HG03565 (cell line): Measurements from ENCODE around the gene ATP5ME.
"Not testable (repeated sequence)": the region's sequence is repeated elsewhere in the genome, so short reads cannot be mapped to it uniquely, and the experiment has no call there.

Source experiments
- ATAC-seq: cut with Tn5 transposase; IDR thresholded peaks from one replicate; pipeline ENCODE4 v1.9.1; 2021; ENCODE audit warnings: mild to moderate bottlenecking, moderate library complexity; ENCODE audit not compliant: unreplicated experiment

The ATP5ME gene

DNA sequence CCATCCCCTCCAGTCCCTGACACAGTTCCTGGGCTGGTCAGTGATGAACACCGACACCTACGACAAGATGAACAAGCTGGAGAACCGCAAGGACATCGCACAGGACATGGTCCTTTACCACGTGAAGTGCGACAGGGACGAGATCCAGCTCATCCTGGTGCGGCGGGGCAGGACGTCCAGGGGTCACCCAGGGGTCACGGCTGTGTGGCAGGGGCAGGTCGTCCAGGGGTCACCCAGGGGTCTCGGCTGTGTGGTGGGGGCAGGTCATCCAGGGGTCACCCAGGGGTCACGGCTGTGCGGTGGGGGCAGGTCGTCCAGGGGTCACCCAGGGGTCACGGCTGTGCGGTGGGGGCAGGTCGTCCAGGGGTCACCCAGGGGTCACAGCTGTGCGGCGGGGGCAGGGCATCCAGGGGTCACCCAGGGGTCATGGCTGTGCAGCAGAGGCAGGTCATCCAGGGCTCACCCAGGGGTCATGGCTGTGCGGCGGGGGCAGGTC, 16.7 kb downstream of the ATP5ME start:
- no peak for ATAC-seq

DNA sequence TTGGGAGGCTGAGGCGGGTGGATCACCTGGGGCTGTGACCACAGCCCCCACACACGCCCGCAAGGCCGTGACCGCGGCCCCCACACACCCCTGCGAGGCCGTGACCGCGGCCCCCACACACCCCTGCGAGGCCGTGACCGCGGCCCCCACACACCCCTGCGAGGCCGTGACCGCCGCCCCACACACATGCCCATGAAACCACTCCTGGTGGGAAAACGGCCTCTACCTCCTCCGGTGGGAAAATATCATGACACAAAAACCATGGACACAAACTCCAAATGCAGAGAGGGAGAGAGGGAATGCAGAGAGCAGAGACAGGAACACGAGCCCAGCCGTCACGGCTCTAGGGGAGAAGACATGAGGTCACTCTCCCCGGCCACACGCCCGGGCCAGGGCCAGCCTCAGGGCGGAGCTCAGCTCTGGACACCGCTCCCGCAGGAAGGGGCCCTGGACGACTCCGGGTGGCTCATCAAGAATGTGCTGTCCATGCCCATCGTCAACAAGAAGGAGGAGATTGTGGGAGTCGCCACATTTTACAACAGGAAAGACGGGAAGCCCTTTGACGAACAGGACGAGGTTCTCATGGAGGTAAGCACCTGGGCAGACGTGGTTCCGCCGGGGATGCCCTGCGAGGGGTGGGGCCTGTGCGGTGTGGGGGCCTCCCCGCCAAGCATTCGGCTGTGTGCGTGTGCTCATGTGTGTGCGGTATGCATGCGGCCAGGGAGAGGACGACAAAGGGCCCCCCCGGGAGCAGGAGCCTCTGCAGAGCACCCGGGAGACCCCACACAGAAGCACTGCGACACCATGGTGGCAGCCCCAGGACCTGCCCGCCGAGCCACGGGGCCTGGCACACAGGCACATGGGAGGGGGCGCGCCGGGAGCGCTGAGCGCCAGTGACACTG, 17.4 kb downstream of the ATP5ME start:
- ATAC-seq: no peak

DNA sequence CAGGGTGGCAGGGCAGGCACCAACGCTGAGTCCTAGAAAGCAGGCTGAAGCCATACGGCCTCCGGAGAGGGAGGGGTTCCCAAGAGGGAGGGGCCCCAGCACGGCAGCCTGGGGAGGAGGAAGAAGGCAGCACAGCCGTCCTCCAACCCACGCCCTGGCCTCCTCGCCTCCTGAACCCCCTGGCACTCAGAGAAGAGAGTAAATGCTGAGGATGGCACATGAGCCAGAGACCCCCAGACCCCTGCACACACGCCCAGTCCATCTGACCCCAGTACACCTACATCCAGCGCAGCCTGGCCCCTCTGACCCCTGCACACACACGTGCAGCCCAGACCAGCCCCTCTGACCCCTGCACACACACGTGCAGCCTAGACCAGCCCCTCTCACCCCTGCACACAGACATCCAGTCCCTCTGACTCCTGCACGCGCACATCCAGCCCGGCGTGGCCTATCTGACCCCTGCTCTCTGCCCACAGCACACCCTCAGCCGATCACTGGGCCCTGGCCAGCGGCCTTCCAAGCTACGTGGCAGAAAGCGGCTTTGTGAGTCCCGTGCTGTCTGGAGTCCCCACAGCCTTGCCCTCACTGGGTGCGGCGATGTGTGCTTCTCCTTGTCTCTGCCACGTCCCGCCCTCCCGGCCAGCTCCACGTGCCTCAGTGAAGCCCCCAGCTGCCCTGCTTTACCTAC, 18.5 kb downstream of the ATP5ME start:
- no peak for ATAC-seq

DNA sequence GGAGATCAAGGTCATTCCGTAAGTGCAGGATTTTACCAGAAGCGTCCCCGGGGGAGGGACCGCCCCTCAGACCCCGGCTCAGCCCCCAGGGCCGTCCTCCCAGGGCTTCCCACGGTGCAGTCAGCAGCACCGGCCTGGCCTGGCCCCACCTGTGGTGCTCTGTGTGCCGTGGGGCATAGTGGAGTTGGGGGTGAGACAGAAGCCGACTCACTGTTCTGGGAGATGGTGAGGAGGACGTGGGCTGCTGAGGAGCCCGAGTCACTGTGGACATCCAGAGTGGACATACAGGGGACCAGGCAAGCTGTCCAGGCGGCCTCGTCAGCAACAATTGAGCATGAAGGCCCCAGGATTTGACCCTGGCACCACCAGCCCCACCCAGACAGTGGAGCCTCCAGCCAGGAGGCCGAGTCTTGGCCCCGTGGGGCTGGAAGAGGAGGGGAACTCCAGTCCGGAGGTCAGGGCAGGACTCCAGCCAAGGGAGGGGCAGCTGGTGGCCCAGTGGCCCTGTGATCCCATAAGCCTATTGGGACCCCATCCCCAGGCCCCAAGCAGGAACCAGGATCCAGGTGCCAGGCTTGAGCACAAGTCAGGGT, 19.1 kb downstream of the ATP5ME start:
- no peak for ATAC-seq

DNA sequence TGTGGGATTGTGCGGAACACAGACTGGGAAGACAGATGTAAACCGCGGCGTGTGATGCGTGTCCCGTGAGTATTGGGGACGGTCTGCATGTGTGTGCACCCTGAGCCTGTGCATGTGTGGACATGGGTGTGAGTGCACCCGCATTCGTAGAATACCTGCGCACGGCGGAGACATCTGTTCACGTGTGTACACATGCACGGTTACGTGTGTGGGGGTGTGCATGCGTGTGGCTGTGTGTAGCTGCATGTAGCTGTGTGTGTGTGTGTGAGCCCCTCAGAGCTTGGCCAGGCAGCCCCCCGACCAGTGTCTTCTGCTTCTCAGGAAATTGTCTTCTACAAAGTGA, 19.6 kb downstream of the ATP5ME start:
- ATAC-seq: no peak

DNA sequence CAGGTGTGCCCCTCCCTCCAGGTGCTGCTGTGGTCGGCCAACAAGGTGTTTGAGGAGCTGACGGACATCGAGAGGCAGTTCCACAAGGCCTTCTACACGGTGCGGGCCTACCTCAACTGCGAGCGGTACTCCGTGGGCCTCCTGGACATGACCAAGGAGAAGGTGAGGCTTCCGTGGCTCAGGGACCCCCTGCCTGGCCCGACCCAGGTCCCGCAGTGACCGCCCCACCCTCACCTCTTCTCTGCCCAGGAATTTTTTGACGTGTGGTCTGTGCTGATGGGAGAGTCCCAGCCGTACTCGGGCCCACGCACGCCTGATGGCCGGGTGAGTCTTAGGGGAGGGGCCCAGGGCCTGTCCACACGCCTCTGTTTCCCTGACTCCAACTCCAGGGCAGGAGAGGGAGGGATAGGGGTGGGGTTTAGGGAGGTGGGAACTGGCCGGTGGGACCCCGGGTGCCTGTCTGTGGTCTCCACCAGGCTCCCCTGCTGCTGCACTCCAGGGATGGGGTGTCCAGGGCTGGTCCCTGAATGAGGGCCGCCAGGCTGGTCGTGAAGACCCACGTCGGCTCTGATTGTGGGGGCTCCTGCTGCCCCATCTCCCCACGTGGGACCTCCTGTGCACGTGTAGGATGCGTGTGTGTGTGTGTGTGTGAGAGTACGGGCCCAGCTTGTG, 20.1 kb downstream of the ATP5ME start:
- ATAC-seq: no peak

DNA sequence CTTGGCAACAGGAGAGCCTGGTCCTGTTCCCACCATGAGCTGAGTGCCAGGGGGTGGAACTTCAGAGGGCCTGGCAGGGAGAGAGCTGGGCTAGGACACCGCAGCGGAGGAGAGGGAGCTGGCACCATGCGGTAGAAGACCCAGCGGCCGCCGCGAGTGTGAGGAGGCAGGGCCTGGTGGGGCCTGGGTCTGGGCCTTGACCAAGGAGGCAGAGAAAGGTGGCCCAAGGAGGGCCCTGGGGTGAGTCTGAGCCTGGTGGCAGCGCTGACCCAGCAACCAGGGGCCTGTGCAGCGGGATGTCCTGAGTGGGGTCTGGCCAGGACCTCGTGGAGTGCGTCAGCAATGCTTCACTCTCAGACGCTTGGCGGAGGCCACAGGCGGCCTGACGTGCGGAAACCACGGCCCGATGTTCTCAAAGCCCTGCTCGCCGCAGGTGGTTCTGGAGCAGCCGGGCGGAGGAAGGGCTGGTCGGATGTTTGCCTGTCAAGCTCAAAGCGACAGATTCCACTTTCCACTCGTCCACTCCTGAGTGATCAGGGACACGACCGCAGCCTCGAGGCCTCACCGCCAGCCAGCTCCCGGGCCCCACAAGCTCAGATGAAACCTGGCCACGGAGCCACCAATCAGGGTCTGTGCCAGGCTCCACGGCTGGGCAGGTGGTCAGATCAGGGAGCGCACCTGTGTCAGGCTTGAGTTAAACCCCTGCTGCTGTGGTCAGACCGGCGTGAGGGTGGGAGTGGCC, 20.8 kb downstream of the ATP5ME start:
- ATAC-seq: no peak

DNA sequence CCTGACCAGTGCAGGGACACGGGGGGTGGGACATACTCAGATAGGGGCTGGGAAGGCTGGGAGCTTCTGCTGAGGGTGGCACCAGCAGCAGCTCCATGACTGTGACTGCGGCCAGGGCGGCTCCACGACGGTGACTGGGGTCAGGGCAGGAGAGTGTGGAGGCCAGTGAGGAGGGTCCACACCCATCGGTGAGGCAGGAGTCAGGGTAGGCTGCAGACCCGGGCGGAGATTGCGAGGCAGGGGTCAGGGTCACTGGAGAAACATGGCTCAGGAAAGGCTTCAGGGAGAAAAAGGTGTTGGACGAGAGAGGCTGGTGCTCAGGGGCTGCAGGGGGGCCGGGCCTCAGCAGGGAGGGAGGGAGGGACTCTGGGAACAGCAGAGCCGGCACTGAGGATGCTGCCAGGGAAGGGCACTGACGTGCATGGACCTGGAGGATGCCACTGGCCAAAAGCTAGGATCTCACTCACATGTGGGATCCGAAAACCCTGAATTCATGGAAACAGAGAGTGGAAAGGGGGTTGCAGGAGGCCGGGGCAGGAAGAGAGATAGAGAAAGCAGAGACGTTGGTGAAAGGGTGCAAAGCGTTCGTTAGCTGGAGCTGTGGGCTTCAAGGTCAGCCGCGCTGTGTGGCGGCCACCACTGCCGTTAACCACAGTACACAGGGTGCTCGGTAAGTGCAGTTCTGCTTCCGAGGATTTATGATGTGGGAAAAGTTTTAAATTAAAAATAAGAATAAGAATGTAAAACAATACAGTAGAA, 22.0 kb downstream of the ATP5ME start:
- no peak for ATAC-seq

DNA sequence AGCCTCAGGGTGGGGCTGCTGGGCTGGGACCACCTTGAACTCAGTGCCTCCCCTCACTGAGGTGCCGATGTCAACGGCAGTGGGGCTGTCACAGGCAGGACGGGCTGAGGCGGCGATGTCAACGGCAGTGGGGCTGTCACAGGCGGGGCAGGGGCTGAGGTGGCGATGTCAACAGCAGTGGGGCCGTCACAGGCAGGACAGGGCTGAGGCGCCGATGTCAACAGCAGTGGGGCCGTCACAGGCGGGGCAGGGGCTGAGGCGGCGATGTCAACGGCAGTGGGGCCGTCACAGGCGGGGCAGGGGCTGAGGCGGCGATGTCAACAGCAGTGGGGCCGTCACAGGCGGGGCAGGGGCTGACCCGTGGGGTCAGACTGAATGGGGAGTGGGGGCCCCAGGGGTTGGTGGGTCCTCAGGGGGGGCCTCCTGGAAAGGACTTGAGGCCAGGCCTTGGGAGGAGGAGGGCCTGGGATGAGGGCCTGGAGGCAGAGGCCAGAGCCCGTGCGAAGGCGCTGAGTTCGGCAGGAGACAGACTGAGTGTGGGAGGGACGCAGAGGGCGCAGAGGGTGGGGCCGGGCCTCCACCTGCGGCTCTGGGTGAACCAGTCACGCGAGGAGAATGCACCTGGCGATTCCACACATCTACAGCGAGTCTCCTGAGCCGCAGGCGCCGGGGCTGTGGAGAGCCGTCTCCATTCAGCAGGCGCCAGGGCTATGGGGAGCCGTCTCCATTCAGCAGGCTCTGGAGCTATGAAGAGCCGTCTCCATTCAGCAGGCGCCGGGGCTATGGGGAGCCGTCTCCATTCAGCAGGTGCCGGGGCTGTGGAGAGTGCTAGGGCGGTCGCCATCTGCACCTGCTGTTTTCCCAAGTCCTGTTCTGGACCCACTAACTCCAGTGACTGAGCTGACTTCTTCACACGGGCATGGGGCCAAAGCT, 22.9 kb downstream of the ATP5ME start:
- ATAC-seq: no peak

DNA sequence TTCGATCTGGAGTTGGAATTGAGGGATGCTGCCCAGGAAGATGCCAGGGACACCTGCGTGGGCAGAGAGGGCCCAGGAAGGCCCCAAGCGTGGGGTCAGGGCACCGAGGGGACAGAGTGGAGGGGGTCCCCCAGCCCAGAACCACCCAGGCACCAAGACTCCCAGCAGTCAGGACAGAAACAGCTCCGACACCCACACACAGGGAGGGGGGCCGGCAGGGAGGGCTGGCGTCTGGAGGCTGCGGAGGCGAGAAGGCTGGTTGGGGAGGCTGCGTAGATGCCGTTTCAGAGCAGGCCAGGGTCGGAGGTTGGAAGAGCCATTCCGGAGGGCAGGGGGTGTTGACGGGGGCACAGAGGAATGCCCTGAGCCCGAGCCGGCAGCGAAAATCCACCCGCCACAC, 23.6 kb downstream of the ATP5ME start:
- no peak for ATAC-seq

DNA sequence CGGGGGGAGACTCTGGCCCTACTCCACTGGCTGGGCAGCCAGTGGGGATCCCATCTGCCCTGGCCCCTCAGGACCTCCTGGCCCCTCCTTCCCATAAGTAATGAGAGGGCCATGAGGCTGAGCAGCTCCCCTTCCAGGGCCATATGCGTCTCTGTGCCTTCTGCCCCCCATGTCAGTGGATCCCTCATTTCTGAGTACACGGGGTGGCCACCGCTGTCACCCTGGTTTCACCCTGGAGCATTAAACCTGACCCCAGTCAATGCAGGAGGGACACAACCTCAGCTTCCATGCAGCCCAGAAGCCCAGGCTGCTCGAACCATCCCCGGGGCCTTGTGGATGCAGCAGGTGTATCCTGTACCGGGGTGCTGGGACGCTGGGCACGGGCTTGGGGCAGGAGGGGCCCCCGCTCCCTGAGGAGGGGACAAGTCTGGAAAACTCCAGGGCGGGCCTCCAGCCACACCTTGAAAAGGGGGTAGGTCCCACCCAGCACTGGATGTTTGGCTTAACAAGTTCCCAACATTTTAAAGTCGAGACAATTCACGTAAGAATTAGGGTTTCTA, 24.2 kb downstream of the ATP5ME start:
- no peak for ATAC-seq

DNA sequence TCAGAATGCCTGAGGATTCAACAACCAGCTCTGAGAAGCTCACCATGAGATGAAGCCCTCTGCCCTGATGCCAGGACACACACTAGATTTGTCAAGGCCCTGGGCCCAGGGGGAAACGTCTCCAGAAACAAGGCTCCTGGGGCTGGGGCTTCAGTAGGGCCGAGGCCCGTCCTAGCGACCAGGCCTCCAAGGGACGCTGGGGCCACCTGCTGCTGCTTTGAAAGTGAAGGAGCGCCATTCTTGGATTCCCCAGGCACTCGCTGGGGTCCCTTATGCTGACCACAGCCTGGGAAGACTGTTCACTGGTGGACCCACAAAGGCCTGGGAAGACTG, 24.8 kb downstream of the ATP5ME start:
- no peak for ATAC-seq

DNA sequence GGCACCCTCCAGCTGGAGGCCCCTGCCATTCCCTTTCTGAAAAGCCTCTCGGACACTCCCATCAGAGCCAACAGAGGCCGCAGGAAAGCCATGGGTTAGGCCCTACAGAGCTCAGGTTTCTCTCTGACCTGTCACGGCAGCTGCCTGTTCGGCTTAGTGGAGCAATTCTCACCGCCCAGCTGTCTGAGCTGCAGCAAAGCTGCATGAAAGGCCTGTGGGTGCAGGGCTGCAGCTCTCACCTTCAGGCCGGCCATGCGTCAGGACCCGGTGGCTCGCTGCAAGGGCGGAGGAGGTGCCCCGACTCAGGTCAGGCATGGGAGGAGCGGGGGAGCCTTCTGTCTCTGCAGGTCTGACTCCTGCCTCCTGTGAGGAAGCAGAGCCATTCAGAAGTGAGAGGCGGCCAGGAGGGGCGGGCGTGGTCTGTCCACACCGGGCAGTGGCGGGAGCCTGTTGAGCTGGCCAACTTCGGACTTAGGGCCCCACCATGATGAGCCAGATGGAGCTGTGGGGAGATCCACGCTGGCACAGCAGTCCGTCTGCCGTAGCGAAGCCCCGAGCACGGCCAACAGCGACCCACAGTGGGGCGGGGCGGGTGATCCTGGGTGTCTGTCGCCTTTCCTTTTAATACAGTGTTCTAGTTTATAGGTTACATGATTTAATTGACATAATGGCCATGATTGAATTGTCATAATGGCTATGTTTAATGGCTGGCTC, 25.3 kb downstream of the ATP5ME start:
- ATAC-seq: no peak

DNA sequence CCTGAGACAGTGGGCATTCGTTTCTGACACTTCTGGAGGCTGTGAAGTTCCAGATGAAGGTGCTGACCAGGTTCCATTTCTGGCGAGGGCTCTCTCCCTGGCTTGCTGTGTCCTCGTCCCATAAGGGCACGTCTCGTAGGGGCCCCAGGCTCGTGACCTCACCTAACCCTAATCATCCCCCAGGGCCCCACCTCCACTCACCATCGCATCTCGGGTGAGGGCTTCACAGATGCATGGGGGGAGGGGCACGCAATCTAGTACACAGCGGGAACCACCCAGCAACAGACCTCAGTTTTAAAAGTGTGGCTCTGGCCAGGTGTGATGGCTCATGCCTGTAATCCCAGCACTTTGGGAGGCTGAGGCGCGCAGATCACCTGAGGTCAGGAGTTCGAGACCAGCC, 26.6 kb downstream of the ATP5ME start:
- ATAC-seq: no peak

DNA sequence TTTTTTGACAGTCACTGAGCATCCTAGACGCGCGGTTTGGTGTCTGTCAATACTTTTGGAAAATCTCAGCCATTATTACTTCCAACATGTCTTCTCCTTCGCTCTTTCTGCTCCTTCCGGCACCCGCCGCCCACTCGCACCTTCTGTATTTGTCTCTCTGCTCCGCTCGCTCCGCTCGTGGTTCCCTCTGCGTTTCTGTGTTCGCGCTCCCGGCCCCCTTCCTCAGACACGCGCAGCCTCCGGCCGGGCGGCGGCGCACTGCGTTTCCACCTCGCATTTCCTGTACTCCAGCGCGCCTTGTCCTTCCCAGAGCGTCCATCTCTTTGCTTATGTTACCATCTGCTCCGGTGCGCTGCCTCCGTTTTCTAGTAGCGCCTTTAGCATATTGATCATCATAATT, 27.6 kb downstream of the ATP5ME start:
- no peak for ATAC-seq

DNA sequence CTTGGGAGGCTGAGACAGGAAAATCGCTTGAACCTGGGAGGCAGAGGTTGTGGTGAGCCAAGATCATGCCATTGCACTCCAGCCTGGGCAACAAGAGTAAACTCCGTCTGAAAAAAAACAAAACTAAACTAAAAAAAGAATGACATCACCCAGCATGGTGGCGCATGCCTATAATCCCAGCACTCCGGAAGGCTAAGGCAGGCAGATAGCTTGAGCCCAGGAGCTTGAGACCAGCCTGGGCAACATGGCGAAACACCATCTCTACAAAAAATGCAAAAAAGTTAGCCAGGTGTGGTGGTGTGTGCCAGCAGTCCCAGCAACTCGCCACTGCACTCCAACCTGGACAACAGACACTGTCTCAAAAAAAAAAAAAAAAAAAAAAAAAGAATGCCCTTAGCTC, 31.7 kb downstream of the ATP5ME start:
- ATAC-seq: not testable (repeated sequence)

DNA sequence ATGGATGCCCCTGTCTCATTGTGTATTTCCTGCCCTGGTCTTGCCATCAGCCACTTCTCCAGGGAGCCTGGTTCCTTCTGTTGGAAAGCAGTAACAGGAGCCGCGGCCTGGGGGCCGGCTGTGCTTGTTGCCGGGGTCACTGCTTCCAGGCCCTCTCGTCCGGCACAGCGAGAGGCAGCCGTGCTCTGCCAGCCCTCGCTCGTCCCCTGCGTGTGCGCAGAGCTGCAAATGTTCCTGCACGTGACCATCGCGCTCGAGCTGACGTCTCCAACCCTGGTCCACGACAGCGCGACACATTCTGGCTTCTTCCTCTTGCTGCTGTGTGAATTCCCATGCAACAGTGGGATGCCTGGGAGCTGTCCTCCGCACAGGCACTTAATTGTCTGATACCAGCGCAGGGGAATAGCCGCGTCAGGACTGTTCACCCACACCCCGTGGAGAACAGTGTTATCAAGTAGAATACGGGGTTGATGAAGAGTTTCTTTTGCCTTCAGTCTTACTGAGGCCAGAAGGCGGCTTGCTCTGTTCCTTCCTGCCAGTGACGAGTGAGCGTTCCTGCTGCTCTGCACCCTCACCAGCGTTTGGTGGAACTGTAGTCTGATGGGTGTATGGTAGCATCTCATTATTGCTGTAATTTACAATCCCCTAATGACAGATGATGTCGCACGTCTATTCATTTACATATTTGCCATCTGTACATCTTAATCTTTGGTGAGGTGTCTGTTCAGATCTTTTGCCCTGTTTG, 36.4 kb downstream of the ATP5ME start:
- ATAC-seq: no peak
